A673 (cell line): ENCODE results near the gene ZNF248.

Source experiments
- EZH2 ChIP-seq: fragments of 200-600 bp; sonication (generic); IDR thresholded peaks from 2 replicates; pipeline ENCODE4 v1.6.1; 2017; ENCODE audit warnings: borderline replicate concordance, low read depth, mild to moderate bottlenecking, mixed read lengths, antibody characterized with exemption, low read length; ENCODE audit not compliant: poor library complexity, severe bottlenecking
- TF ChIP-seq, protein P1 (sequence below): fragments of 300-800, 200-600 bp; sonication (generic); conservative IDR thresholded peaks from 2 replicates; pipeline ENCODE4 v1.5.1; 2017; ENCODE audit warnings: low read depth, mild to moderate bottlenecking, antibody characterized with exemption, low read length, moderate library complexity, mixed read lengths

DNA sequence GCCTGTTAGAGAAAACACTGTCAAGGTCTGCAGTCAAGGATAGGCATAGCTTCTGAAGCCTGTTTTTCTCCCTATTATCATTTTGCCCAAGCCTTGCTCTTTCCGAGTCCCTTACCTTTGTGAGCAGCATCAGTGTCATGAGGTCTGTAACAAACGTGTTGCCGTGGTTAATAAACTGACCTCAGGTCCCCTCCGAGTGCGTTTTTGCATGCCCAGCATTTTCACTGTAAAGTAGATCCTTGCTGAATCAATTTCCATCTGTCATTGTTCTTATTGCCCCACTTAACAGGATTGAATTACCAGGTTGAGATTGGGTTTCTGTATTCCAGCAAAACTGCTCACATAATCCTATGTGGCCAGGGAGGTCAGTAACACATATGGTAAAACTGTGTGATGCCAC lies 110.3 kb downstream of the ZNF248 start:
- TF ChIP-seq, protein P1, sequence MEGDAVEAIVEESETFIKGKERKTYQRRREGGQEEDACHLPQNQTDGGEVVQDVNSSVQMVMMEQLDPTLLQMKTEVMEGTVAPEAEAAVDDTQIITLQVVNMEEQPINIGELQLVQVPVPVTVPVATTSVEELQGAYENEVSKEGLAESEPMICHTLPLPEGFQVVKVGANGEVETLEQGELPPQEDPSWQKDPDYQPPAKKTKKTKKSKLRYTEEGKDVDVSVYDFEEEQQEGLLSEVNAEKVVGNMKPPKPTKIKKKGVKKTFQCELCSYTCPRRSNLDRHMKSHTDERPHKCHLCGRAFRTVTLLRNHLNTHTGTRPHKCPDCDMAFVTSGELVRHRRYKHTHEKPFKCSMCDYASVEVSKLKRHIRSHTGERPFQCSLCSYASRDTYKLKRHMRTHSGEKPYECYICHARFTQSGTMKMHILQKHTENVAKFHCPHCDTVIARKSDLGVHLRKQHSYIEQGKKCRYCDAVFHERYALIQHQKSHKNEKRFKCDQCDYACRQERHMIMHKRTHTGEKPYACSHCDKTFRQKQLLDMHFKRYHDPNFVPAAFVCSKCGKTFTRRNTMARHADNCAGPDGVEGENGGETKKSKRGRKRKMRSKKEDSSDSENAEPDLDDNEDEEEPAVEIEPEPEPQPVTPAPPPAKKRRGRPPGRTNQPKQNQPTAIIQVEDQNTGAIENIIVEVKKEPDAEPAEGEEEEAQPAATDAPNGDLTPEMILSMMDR = no peak
- TF ChIP-seq EZH2 = no peak
